GM12891 (cell line): Measurements from ENCODE around the gene TLR5.

ENCODE experiments used
- PAX5 ChIP-seq: IDR thresholded peaks from 2 replicates; pipeline ENCODE4 v1.6.1; 2011; ENCODE audit warnings: low read length, moderate library complexity, mild to moderate bottlenecking; ENCODE audit not compliant: insufficient read depth, severe bottlenecking
- POLR2A ChIP-seq: IDR thresholded peaks from 2 replicates; pipeline ENCODE4 v1.6.1; 2011; ENCODE audit warnings: low read depth, low read length, control low read depth
- POLR2AphosphoS5 ChIP-seq: IDR thresholded peaks from 2 replicates; pipeline ENCODE4 v1.6.1; 2011; ENCODE audit warnings: low read depth, low read length, control low read depth
- POU2F2 ChIP-seq: IDR thresholded peaks from 2 replicates; pipeline ENCODE4 v1.6.1; 2011; ENCODE audit warnings: low read depth, mild to moderate bottlenecking, control low read depth, low read length, moderate library complexity
- TAF1 ChIP-seq: IDR thresholded peaks from 2 replicates; pipeline ENCODE4 v1.6.1; 2011; ENCODE audit warnings: low read depth, low read length, control low read depth

DNA sequence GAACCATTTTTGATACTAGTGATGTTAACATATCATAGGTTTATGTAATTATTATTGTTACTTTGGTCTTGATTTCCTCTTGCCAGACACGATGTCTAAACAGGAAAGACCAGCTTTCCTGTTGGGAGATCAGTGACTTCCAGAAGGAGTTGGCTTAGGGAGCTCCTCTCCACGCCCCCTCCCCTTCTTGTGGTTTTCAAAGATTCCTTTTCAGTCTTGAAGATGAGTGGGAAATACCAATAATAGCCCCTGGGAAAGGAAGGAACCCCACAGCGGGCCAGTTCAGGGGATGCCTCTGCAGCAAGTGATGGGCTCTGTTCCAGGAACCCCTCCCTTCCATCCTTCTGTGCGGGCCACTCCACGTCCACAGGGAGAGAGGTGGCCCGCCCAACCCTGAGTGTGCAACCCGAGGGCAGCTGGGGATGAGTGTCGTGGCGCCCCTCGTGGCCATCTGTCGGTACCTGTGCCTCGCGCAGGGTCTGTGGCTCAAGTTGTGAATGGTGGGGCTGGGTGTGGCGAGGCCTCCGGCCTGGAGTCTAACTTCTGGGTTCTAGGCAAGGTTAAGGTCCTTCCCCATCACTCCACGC, 65.7 kb downstream of the TLR5 start:
- no peak for TF ChIP-seq POLR2AphosphoS5
- TF ChIP-seq POU2F2 = no peak
- TF ChIP-seq POLR2A = no peak
- TF ChIP-seq PAX5 = no peak
- no peak for TF ChIP-seq TAF1
